Thoracic aorta (tissue), 2 donors: ENCODE data around the gene TIMP2. TPM values are rescaled to one million over a fixed set of nuclear protein-coding genes. Genes with fewer than 3 reads are reported as not detected.

Experiments used
- ATAC-seq: fragments of 150-250 bp; one replicate; pipeline ENCODE4 v1.8.0; 2017; ENCODE audit warnings: low read depth; ENCODE audit not compliant: insufficient number of reproducible peaks, low FRiP score
- DNase-seq: peaks from one replicate; pipeline ENCODE4 v3.0.0-alpha.2; 2020; ENCODE audit warnings: low spot score
- H3K27ac ChIP-seq, 2 donors: fragments of 200-600 bp; sonication (generic); 1 replicate in 1 of 2; 2 replicates in 1 of 2; pipeline ENCODE4 v1.5.1; 2016; ENCODE audit warnings: mild to moderate bottlenecking in 2 of 2, moderate library complexity in 2 of 2
- H3K27me3 ChIP-seq: fragments of 200-600 bp; sonication (generic); replicated peaks from 2 replicates; pipeline ENCODE4 v1.6.0; 2016; ENCODE audit warnings: mild to moderate bottlenecking; ENCODE audit not compliant: insufficient read depth
- H3K36me3 ChIP-seq: fragments of 200-600 bp; sonication (generic); one replicate; pipeline ENCODE4 v1.5.1; 2016
- H3K4me1 ChIP-seq, 2 donors: fragments of 200-600 bp; sonication (generic); 1 replicate in 1 of 2; 2 replicates in 1 of 2; pipeline versions ENCODE4 v1.5.1 to v1.6.0; 2016; ENCODE audit warnings: low read depth in 2 of 2, mild to moderate bottlenecking in 1 of 2; ENCODE audit not compliant: control insufficient read depth in 1 of 2
- H3K4me3 ChIP-seq: fragments of 200-600 bp; sonication (generic); 2 replicates; pipeline ENCODE4 v1.5.1; 2016; ENCODE audit warnings: mild to moderate bottlenecking
- H3K9me3 ChIP-seq: fragments of 200-600 bp; sonication (generic); 2 replicates; pipeline ENCODE4 v1.5.1; 2016
- CTCF ChIP-seq: fragments of 200-600 bp; sonication (generic); IDR thresholded peaks from one replicate; pipeline ENCODE4 v1.5.1; 2019; ENCODE audit warnings: antibody characterized with exemption
- total RNA-seq, 2 donors: library from RNA; depleted of rRNA; stranded (reverse); fragments of >200 nt; gene quantifications; one replicate each; pipeline versions ENCODE4 v1.1.0 to v1.2.3, GENCODE V29; 2016

TIMP2 gene
- total RNA-seq, 2 donors from 2014 or later = 475 to 619 TPM

DNA sequence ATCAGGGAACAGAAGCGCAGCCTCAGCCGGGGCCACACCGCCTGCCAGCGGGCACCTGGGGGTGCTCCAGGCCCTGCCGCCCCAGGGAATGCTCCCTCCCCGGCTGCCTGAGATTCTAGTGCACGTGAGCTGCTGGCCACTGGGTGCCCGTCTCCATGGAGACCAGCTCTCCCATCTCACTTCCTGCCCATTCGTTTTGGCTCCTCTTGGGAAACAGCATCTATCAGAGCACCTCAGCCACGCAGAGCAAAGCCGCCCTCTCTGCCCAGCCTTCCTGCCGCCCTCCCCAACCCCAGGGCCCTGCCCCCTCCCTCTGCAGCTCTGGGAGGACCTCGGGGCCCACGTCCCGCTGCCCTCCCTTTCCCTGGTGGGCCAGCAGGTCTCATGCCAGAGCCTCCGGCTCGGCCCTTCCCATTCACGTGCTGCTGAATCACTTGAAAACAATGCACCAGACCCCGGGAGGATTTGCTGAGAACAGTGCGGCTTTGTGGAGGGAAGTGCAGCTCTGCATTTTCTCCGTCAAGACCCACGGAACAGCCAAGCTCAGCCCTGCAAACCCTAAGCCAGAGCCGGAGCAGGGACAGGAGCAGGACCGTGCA, 41.6 kb downstream of the TIMP2 start:
- Histone ChIP-seq H3K27me3 (no peaks in the 10 kb centered on the region), H3K27ac (peak overlapping the region; percentile 87 to 91), H3K9me3 (no peaks in the 10 kb centered on the region), H3K4me1 (peaks cover 47 to 80% of the 10 kb centered on the region in 2 donors), H3K36me3 (no peaks in the 10 kb centered on the region), H3K4me3 (peak overlapping the region; percentile 59)
- DNase-seq (peak; percentile 38), ATAC-seq (peak; percentile 61)
- no peak for TF ChIP-seq CTCF

DNA sequence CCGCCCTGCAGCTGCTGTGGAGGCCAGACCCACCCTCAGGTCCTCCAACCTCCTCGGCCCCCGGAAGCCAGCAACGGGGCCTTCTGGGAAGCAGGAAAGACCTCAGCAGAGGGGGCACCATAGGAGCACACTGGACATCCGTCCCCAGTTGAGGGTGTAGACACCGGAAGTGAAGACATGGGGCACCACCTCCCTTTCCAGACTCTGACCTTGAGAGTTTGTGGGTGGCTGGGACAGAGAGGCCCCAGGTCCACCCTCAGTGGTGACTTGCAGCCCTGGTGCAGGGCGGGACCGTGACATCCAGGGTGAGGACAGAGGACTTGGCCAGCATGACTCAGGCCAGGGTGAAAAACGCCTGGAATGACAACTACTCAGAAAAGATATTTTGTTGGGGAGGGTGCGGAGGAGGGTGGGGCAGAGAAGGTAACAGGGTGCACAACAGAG, 42.1 kb downstream of the TIMP2 start:
- peaks cover 51 to 82% of the 10 kb centered on the region in 2 donors for H3K4me1 ChIP-seq
- DNase-seq = peak; percentile 81

GRCh38 chr17:78882540-78883088, 42.6 kb downstream of the TIMP2 start:
- no peaks in the 10 kb centered on the region for H3K9me3 ChIP-seq
- ATAC-seq (no peak), DNase-seq (no peak)
- no peak for TF ChIP-seq CTCF
- peak overlapping the region; percentile 87 to 91 for H3K27ac ChIP-seq
- peaks cover 51 to 85% of the 10 kb centered on the region in 2 donors for H3K4me1 ChIP-seq
- H3K27me3 ChIP-seq = no peaks in the 10 kb centered on the region
- no peaks in the 10 kb centered on the region for H3K36me3 ChIP-seq
- peak overlapping the region; percentile 59 for H3K4me3 ChIP-seq

More for the DNA sequence above, 42.1 kb downstream of the TIMP2 start:
- Histone ChIP-seq H3K27me3 (no peaks in the 10 kb centered on the region), H3K9me3 (no peaks in the 10 kb centered on the region), H3K36me3 (no peaks in the 10 kb centered on the region), H3K27ac (peak overlapping the region; percentile 87 to 91), H3K4me3 (peak overlapping the region; percentile 59)
- no peak for TF ChIP-seq CTCF
- peak; percentile 72 for ATAC-seq

DNA sequence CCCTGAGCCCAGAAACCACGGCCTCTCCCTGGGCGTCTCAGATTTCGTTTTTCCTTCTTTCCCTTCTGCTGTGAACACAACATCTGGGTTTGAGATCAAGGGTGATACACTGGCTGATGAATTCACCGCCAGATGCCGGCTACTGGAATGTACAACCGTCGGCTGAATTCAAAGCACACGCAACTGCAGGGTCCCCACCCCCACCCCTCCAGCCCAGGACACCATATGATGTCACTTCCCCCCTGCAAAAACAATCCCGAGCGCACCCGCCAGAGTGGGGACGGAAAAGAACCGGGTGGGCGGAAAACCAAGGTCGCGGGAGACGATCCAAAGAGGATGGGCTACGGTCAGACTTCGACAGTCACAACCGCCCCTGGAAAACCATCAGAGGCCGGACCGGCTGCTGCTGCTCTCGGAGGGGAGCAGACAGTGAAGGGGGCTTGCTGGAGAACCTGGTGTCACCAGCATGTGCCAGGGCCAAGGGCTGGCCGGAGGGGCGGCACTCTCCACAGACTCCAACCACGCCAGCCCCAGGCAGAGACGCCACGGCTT, 45.5 kb downstream of the TIMP2 start:
- Histone ChIP-seq H3K4me1 (peaks cover 56 to 93% of the 10 kb centered on the region in 2 donors), H3K27me3 (no peaks in the 10 kb centered on the region), H3K36me3 (no peaks in the 10 kb centered on the region), H3K9me3 (no peaks in the 10 kb centered on the region), H3K4me3 (peak overlapping the region; percentile 46), H3K27ac (peak overlapping the region; percentile 63 to 91)
- TF ChIP-seq CTCF = no peak
- peak; percentile 27 for DNase-seq
- ATAC-seq = no peak

DNA sequence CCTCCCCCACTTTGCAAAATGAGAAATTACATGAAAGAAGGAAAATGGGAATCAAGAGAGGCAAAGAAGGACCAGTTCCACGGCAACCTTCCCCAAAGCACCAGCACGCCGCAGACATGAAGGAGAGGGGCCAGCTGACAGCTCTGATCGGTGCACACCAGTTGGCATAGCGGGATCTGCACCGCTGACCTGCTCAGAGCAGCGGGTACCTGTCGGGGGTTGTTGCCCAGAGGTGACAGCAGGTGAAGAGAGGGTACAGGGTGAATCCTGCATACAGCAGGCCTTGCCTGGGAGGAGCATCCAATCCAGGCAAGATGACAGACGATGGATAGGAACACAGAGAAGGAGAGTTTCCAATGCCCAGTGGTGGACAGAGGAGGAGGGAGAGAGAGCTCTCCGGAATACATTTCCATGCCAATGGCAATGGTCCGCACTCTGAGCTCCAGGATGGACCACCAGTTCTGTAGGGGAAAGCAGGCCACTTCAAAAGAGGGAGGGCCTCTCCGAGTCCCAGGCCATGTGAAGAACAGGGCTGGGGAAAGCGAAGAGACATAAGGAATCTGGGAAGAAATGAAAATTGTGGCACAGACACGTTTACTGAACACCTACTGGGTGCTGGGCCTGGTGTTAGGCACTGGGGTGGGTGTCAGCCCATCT, 46.2 kb downstream of the TIMP2 start:
- no peaks in the 10 kb centered on the region for H3K36me3 ChIP-seq
- no peaks in the 10 kb centered on the region for H3K27me3 ChIP-seq
- ATAC-seq (no peak), DNase-seq (no peak)
- TF ChIP-seq CTCF = no peak
- peak overlapping the region; percentile 46 for H3K4me3 ChIP-seq
- H3K9me3 ChIP-seq = no peaks in the 10 kb centered on the region
- peak overlapping the region; percentile 63 to 91 for H3K27ac ChIP-seq
- H3K4me1 ChIP-seq = peaks cover 53 to 93% of the 10 kb centered on the region in 2 donors
